ENCODE measurements around the gene PHTF1.
"Not testable (repeated sequence)": the region's sequence is repeated elsewhere in the genome, so short reads cannot be mapped to it uniquely, and the experiment has no call there.

Gene PHTF1

DNA sequence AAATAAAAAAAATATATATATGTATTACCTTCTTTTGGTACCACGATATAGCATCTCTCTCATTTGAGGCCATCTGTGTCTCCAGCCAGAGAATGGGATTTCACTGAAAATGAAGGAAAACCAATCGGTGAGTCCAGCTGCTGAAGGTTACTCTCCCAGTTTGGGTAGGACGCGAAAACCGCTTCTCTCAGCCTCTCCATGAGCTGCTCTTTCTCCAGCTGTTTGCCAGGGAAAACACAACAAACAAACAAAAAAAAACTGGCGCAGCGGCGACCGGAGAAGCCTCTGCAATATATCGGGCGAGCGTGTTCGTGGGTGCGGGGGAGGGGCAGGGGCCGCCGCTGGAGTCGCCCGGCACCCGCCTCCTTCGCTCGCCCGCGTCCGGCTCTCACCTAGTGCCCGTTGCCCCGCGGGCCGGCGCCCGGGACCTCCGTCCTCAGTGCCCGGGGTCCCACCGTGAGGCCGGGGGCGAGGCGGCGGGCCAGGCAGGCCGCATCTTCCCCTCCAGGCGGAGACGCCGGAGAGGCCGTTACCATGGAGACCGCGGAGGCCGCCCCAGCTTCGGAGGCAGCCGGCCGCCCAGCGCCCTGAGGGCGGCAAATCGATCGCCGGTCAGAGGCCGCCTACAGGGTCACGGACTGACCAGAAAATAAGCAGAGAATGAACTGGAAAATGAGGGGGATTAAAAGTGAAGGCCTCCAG is 504 bp downstream of the PHTF1 start:
- Mint-ChIP-seq H3K9me3 (no peaks in the 10 kb centered on the region), H3K4me3 (peak overlapping the region; percentile 90), H3K36me3 (peaks cover 57% of the 10 kb centered on the region), H3K27ac (peak overlapping the region; percentile 98), H3K4me1 (peaks cover 27% of the 10 kb centered on the region)
- peak; percentile 80 for ATAC-seq
- peak; percentile 66 to 87 for DNase-seq (ENCODE audit: low spot score in 2 of 2)

DNA sequence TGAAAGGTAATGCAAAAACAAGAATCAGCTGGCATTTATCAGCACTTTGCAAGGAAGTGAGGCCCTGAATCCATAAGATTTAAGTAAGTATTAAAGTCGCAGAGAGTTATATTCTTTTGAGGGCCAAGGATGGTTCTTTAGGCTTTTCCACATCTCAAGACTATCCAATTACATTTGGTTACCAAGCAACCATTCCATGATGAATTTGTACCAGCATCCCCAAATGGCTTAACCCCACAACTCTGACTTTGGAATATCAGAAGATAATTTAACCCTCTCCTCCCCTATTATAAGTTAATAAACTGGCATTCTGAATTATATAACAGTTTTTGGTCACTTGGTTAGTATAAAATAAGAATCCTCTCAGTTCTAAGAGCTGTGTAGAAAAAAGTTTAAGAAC is 2.8 kb downstream of the PHTF1 start:
- H3K36me3 Mint-ChIP-seq = peaks cover 52% of the 10 kb centered on the region
- no peak overlapping the region for H3K27ac Mint-ChIP-seq
- peak overlapping the region; percentile 90 for H3K4me3 Mint-ChIP-seq
- no peak for ATAC-seq
- no peak for DNase-seq (ENCODE audit: low spot score in 2 of 2)
- peaks cover 27% of the 10 kb centered on the region for H3K4me1 Mint-ChIP-seq
- no peaks in the 10 kb centered on the region for H3K9me3 Mint-ChIP-seq

DNA sequence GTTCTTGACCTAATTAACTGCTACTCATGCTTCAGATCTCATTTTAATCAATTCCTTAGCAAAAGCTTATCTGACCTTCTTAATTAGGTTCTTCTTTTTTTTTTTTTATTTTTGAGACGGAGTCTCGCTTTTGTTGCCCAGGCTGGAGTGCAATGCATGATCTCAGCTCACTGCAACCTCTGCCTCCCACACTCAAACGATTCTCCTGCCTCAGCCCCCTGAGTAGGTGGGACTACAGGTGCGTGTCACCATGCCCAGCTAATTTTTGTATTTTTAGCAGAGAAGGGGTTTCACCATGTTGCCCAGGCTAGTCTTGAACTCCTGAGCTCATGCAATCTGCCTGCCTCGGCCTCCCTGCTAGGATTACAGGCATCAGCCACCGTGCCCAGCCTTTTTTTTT is 6.0 kb downstream of the PHTF1 start:
- not testable (repeated sequence) for DNase-seq (ENCODE audit: low spot score in 2 of 2); ATAC-seq; H3K27ac Mint-ChIP-seq; H3K4me3 Mint-ChIP-seq; H3K9me3 Mint-ChIP-seq
- H3K4me1 Mint-ChIP-seq = peaks cover 18% of the 10 kb centered on the region
- H3K36me3 Mint-ChIP-seq = peaks cover 52% of the 10 kb centered on the region

- Mint-ChIP-seq H3K4me3 (no peak overlapping the region), H3K9me3 (no peaks in the 10 kb centered on the region), H3K4me1 (peaks cover 10% of the 10 kb centered on the region), H3K36me3 (peaks cover 46% of the 10 kb centered on the region), H3K27ac (no peak overlapping the region)
- no peak for ATAC-seq
- DNase-seq (ENCODE audit: low spot score in 2 of 2) = no peak
These were observed 7.8 kb downstream of the PHTF1 start for GRCh38 chr1:113751516-113751915.

DNA sequence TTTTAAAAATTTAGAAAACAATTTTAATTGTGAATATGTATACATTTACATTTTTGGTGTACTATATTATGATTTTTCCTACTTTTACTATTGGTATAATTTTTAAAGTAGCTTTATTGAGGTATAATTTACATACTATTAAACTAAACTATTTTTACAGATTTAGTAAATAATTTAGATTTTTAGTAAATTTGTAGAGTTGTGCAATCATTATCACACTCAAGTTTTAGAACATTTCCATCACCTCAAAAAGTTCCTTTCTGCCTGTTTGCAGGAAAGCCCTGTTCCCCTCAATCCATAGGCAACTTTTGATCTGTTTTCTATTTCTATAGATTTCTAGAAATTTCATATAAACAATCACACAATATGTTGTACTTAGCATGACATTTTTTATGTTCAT is 8.2 kb downstream of the PHTF1 start:
- Mint-ChIP-seq H3K4me3 (no peak overlapping the region), H3K4me1 (peaks cover 9% of the 10 kb centered on the region), H3K36me3 (peaks cover 42% of the 10 kb centered on the region), H3K9me3 (no peaks in the 10 kb centered on the region), H3K27ac (no peak overlapping the region)
- no peak for ATAC-seq
- no peak for DNase-seq (ENCODE audit: low spot score in 2 of 2)

DNA sequence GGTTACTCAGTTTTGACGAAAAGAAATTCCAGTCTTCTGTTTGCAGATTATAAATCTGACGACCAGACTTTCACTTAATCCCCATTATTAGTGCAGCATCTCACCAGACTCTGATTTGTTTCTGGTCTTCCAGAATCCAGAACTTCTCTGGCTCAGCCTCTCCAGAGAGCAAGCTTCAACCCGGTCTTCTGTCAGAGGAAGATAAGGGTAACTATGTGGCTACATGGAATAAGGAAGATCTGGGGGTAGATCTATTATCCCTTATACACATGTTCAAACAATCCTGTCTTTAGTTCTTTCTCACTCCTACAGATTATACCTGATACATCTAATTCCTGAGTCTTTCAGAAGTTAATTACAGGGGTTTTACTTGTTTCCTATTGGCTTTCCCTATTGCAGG is 9.9 kb downstream of the PHTF1 start:
- Mint-ChIP-seq H3K4me3 (no peak overlapping the region), H3K4me1 (no peaks in the 10 kb centered on the region), H3K9me3 (no peaks in the 10 kb centered on the region), H3K36me3 (peaks cover 29% of the 10 kb centered on the region), H3K27ac (peak overlapping the region; percentile 13)
- DNase-seq (ENCODE audit: low spot score in 2 of 2) (no peak), ATAC-seq (no peak)

- no peak overlapping the region for H3K4me3 Mint-ChIP-seq
- peaks cover 5% of the 10 kb centered on the region for H3K4me1 Mint-ChIP-seq
- DNase-seq (ENCODE audit: low spot score in 2 of 2) = no peak
- H3K36me3 Mint-ChIP-seq = peaks cover 15% of the 10 kb centered on the region
- H3K27ac Mint-ChIP-seq = no peak overlapping the region
- no peaks in the 10 kb centered on the region for H3K9me3 Mint-ChIP-seq
- ATAC-seq = no peak
These were observed 11.9 kb downstream of the PHTF1 start for GRCh38 chr1:113747376-113747775.

DNA sequence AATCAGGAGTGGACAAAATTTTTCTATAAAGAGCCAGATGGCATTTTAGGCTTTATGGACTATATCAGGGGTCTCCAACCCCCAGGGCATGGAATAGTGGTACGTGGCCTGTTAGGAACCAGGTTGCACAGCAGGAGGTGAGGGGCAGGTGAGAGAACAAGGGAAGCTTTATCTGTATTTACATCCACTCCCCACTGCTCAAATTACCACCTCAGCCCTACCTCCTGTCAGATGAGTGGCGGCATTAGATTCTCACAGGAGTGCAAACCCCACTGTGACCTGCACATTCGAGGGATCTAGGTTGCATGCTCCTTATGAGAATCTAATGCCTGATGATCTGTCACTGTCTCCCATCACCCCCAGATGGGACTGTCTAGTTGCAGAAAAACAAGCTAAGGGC is 13.9 kb downstream of the PHTF1 start:
- ATAC-seq (no peak), DNase-seq (ENCODE audit: low spot score in 2 of 2) (no peak)
- Mint-ChIP-seq H3K27ac (peak overlapping the region; percentile 62), H3K9me3 (no peaks in the 10 kb centered on the region), H3K36me3 (peaks cover 12% of the 10 kb centered on the region), H3K4me3 (no peak overlapping the region), H3K4me1 (peaks cover 5% of the 10 kb centered on the region)

DNA sequence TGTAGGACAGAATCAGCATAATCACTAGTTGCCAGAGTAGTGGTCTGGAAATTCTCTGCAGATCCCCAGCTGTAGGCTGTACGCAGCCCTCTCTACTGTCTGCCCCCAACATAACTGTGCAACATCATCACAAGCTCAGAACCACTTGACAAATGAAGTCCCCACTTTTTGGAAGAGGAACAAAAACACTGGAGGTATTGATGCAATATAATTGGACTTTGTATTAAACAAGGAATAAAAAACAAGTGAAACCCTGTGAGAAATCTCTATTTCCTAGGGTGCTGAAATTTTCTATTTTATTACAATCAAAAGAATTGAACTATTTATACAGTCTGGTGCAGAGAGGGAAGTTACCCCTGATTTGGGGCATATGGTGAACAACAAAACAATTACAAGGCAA is 15.2 kb downstream of the PHTF1 start:
- Mint-ChIP-seq H3K9me3 (no peaks in the 10 kb centered on the region), H3K27ac (peak overlapping the region; percentile 62), H3K36me3 (no peaks in the 10 kb centered on the region), H3K4me3 (no peak overlapping the region), H3K4me1 (peaks cover 5% of the 10 kb centered on the region)
- DNase-seq (ENCODE audit: low spot score in 2 of 2) (no peak), ATAC-seq (no peak)

- no peak overlapping the region for H3K4me3 Mint-ChIP-seq
- H3K4me1 Mint-ChIP-seq = peaks cover 5% of the 10 kb centered on the region
- H3K27ac Mint-ChIP-seq = no peak overlapping the region
- DNase-seq (ENCODE audit: low spot score in 2 of 2) (no peak), ATAC-seq (peak; percentile 83)
- no peaks in the 10 kb centered on the region for H3K9me3 Mint-ChIP-seq
- H3K36me3 Mint-ChIP-seq = no peaks in the 10 kb centered on the region
These were observed 16.8 kb downstream of the PHTF1 start for GRCh38 chr1:113742515-113742914.

- ATAC-seq = no peak
- Mint-ChIP-seq H3K36me3 (peaks cover 31% of the 10 kb centered on the region), H3K4me1 (no peaks in the 10 kb centered on the region), H3K9me3 (no peaks in the 10 kb centered on the region), H3K27ac (no peak overlapping the region), H3K4me3 (no peak overlapping the region)
- no peak for DNase-seq (ENCODE audit: low spot score in 2 of 2)
These were observed 24.8 kb downstream of the PHTF1 start for GRCh38 chr1:113734357-113735055.

- no peak for ATAC-seq
- H3K36me3 Mint-ChIP-seq = peaks cover 31% of the 10 kb centered on the region
- H3K4me3 Mint-ChIP-seq = no peak overlapping the region
- no peak overlapping the region for H3K27ac Mint-ChIP-seq
- DNase-seq (ENCODE audit: low spot score in 2 of 2) = no peak
- H3K4me1 Mint-ChIP-seq = no peaks in the 10 kb centered on the region
- H3K9me3 Mint-ChIP-seq = no peaks in the 10 kb centered on the region
These were observed 26.5 kb downstream of the PHTF1 start for GRCh38 chr1:113732802-113733201.

GRCh38 chr1:113721010-113721409 is 38.3 kb downstream of the PHTF1 start:
- no peak for DNase-seq (ENCODE audit: low spot score in 2 of 2)
- Mint-ChIP-seq H3K4me3 (no peak overlapping the region), H3K4me1 (no peaks in the 10 kb centered on the region), H3K9me3 (peaks cover 3% of the 10 kb centered on the region), H3K36me3 (peaks cover 56% of the 10 kb centered on the region), H3K27ac (no peak overlapping the region)
- no peak for ATAC-seq

- not testable (repeated sequence) for H3K9me3 Mint-ChIP-seq; H3K4me3 Mint-ChIP-seq; DNase-seq (ENCODE audit: low spot score in 2 of 2); H3K27ac Mint-ChIP-seq; ATAC-seq; H3K4me1 Mint-ChIP-seq
- peaks cover 40% of the 10 kb centered on the region for H3K36me3 Mint-ChIP-seq
These were observed 40.7 kb downstream of the PHTF1 start for GRCh38 chr1:113718621-113719020.

DNA sequence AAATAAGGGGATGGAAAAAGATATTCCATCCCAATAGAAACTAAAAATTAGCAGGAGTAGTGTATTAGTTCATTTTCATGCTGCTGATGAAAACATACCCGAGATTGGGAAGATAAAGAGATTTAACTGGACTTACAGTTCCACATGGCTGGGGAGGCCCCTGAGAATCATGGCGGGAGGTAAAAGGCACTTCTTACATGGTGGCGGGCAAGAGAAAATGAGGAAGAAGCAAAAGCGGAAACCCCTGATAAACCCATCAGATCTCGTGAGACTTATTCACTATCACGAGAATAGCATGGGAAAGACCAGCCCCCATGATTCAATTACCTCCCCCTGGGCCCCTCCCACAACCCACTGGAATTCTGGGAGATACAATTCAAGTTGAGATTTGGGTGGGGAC is 41.8 kb downstream of the PHTF1 start:
- not testable (repeated sequence) for DNase-seq (ENCODE audit: low spot score in 2 of 2); H3K27ac Mint-ChIP-seq; ATAC-seq; H3K4me3 Mint-ChIP-seq; H3K4me1 Mint-ChIP-seq; H3K9me3 Mint-ChIP-seq
- peaks cover 37% of the 10 kb centered on the region for H3K36me3 Mint-ChIP-seq

DNA sequence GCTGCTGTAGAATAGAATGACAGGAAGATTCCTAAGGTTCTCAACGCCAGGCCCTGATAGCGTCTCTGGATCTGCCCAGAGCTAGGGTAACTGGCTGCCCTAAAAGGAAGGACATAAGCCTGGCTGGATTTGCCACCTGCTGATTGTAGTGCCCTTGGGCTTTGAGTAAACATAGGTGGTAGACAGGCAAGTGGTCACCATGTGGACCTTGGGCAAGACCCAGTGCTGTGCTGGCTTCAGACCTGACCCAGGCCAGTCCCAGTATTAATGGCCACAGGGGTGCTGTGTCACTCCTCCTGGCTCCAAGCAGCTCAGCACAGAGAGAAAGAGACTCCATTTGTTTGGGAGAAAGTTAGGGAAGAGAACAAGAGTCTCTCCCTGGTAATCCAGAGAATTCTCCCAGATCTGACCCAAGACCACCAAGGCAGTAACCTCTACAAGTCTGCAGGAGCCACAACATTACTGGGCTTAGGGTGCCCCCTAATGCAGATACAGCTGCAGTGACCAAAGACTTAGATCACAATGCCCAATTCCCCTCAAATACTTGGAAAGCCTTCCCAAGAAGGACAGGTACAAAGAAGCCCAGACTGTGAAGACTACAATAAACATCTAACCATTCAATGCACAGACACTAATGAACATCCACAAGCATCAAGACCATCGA is 44.5 kb downstream of the PHTF1 start:
- ATAC-seq (no peak), DNase-seq (ENCODE audit: low spot score in 2 of 2) (no peak)
- H3K4me3 Mint-ChIP-seq = no peak overlapping the region
- H3K9me3 Mint-ChIP-seq = peaks cover 3% of the 10 kb centered on the region
- no peak overlapping the region for H3K27ac Mint-ChIP-seq
- H3K4me1 Mint-ChIP-seq = no peaks in the 10 kb centered on the region
- peaks cover 49% of the 10 kb centered on the region for H3K36me3 Mint-ChIP-seq

Measured in stimulated activated effector memory CD8-positive, alpha-beta T cell treated with anti-CD3 and anti-CD28 coated beads, Interleukin-12 subunit alpha, Interleukin-12 subunit beta, amount 100 ng/mL, for 72 hours (primary cell).